LNCAP (cell line): ENCODE measurements around the gene UBE2G1.

Experiments used
- CTCF ChIP-seq: fragments of 450-650 bp; IDR thresholded peaks from 2 replicates; pipeline ENCODE4 v1.5.1; 2017; ENCODE audit warnings: mild to moderate bottlenecking

Gene UBE2G1

GRCh38 chr17:4327606-4328005 is 38.9 kb downstream of the UBE2G1 start:
- TF ChIP-seq CTCF: no peak

- TF ChIP-seq CTCF: no peak
These were observed 39.9 kb downstream of the UBE2G1 start for GRCh38 chr17:4326608-4327007.

GRCh38 chr17:4326112-4326511 is 40.4 kb downstream of the UBE2G1 start:
- TF ChIP-seq CTCF: no peak

GRCh38 chr17:4324463-4324862 is 42.0 kb downstream of the UBE2G1 start:
- no peak for TF ChIP-seq CTCF

- TF ChIP-seq CTCF: no peak
These were observed 47.3 kb downstream of the UBE2G1 start for GRCh38 chr17:4319221-4319620.

- TF ChIP-seq CTCF: no peak
These were observed 47.9 kb downstream of the UBE2G1 start for GRCh38 chr17:4318596-4318995.

- no peak for TF ChIP-seq CTCF
These were observed 48.3 kb downstream of the UBE2G1 start for GRCh38 chr17:4318186-4318585.

GRCh38 chr17:4317610-4318009 is 48.9 kb downstream of the UBE2G1 start:
- no peak for TF ChIP-seq CTCF
